Measurements from ENCODE around the gene PGR.
A peak's percentile ranks its signal among the peaks of the same experiment; 100 is the strongest.

PGR gene

GRCh38 chr11:101129203-101129943, at the start of gene PGR:
Gene PGR (minus strand): TSS chr11:101129813. CDS start chr11:101129070, 743 bp downstream.
- DNase-seq, result peak; percentile 14 to 55

- DNase-seq, result no peak
Observed at GRCh38 chr11:101176381-101176780, 46.8 kb upstream of the PGR start.

DNA sequence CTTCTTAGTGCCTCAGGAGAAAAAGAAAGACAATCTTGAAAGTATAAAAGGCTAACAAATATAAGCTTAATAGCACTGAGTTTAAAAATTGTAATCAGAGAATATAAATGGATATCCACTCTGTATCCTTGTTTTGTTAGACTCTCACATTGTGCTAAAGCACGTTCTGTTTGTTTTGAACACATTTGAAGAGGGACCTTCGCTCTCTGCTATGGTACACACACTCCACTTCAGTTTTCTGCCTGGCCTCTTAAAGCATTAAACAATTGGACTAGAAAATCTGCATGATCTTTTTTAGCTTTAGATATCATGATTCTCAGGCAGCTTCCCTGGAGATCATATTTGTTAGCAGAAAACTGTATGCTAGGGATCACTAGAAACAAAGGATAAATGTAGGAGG, 40.3 kb upstream of the PGR start:
- no peak for DNase-seq

GRCh38 chr11:101166038-101166437, 36.4 kb upstream of the PGR start:
- DNase-seq, result no peak

- DNase-seq, result no peak
Observed at GRCh38 chr11:101158119-101158518, 28.5 kb upstream of the PGR start.

DNA sequence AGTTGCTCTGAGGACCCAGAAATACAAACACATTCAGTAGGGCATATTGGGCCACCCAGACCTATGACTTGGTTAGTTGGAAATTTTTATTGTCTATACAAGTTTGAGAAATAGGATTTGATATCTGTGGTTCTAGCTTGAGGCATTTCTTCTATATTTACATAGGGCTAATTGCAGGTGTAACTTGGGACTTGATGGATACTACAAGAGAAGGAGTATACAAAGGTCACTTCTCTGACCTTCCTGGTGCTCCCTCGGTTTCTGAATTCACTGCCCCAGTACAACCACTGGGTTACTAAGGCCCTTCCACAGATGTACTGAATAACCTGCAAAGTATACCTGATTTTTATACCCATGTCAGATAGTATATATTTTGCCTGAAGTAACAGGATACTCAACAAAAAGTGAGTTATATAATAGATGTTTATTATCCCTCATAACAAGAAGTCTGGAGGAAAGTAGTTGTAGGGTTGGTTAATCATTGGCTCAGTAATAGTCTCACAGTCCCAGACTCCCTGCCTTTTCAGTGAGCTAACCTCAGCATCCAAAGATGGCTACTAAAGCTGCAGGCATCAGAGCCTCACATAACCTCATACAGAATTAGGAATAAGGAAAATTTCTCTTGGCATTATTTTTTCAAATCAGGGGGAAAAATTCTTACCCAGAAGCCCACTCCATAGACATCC, 8.8 kb upstream of the PGR start:
- DNase-seq, result no peak

DNA sequence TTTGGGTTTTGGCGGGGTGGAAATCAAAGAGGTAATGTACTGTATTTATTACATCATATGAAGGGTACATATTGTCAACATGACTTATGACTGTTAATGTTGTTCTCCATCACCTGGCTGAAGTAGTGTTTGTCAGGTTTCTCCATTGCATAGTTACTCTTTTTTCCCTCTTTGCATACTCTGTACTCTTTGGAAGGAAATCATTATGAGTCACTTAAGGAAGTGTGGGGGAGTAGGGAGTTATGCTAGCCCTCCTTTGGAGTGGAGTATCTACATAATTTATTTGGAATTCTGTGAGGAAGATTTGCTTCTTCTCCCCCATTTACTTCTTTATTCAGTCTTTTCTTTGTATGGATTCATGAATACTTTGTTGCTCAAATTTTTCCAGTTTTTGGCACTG, 3.6 kb upstream of the PGR start:
- DNase-seq, result no peak

- no peak for DNase-seq
Observed at GRCh38 chr11:101128571-101129202, 926 bp downstream of the PGR start.

DNA sequence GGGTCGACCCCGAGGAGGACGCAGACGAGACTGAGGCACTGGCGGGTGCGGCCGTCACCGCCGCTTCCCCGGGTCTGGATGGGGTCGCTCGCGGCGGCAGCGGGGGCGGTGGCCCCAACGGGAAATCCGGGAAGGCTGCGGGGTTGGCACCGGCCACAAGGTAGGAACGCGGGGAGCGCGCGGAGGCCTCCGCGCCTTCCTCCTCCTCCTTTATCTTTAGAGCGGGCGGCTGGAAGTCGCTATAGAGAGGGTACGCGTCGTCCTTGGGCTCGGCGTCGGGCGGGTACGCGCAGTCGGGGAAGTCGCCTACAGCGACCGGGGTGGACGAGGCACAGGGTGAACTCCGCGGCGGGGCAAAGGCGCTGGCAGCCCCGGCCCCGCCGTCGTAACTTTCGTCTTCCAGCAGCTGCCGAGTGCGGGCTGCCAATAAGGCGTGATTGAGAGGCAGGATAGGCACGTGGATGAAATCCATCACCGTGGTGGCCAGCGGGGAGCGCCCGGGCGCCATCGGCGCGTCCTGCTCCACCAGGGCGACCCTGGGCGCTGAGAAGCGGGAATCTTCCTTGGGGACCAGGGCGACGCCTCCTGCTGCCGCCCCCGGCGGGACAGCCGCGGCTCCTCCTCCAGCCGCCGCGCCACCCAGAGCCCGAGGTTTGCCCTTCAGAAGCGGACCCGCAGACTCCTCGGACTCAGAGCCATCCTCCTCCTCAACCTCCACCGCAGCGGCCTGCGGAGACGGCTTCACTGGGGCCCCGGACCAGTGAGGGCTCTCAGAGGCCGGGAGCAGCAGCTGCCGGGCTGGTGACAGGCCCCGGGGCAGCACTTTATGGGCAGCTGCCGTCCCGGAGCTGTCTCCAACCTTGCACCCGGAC, 1.7 kb downstream of the PGR start:
- DNase-seq, result peak; percentile 16 to 18

- DNase-seq, result no peak
Observed at GRCh38 chr11:101127197-101127698, 2.4 kb downstream of the PGR start.

GRCh38 chr11:101126551-101127196, 2.9 kb downstream of the PGR start:
- no peak for DNase-seq

DNA sequence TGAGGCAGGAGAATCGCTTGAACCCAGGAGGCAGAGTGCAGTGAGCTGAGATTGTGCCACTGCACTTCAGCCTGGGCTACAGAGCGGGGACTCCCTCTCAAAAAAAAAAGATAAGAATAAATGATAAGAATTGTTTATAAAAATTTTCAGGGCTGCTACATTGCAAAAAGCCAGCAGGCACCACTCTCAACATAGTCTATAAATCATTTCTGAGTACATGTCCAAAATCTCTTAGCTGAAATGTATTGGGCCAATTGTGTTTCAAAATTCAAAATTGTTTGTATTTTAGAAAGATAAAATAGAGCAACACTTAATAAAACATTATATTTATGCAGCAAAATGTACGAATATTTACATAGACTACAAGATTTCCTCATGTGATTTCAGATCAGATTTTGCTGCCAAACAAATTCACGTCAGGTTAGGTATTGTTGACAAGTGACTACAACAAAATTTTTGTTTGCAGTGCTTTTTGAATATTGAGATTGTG, 13.9 kb downstream of the PGR start:
- no peak for DNase-seq

- DNase-seq, result no peak
Observed at GRCh38 chr11:101113540-101113939, 16.1 kb downstream of the PGR start.

DNA sequence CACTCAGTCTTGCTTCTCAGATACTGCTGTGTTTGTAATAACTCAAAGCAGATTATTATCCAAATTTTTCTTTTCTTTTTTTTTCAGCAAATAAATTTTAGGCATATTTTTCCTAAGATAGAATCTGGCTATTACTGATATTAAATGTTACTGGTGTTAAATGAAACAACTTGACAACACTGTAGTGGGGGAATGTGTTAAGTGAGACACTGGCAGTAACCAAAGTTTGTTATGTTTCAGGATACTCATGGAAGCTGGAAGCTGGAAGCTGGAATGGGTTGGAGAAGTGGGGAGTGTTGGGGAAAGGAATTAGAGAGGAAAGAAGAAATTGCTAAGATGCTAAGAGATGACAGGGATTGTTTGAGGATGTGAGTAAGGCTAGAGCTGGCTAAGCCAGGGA, 24.9 kb downstream of the PGR start:
- DNase-seq, result no peak

GRCh38 chr11:101103433-101103832, 26.2 kb downstream of the PGR start:
- DNase-seq, result no peak

- DNase-seq, result no peak
Observed at GRCh38 chr11:101100601-101101000, 29.0 kb downstream of the PGR start.

GRCh38 chr11:101096036-101096704, 33.4 kb downstream of the PGR start:
- no peak for DNase-seq

- DNase-seq, result peak in 1 of 2 experiments; percentile 66
Observed at GRCh38 chr11:101091781-101092180, 37.8 kb downstream of the PGR start.

- no peak for DNase-seq
Observed at GRCh38 chr11:101090679-101091270, 38.8 kb downstream of the PGR start.

DNA sequence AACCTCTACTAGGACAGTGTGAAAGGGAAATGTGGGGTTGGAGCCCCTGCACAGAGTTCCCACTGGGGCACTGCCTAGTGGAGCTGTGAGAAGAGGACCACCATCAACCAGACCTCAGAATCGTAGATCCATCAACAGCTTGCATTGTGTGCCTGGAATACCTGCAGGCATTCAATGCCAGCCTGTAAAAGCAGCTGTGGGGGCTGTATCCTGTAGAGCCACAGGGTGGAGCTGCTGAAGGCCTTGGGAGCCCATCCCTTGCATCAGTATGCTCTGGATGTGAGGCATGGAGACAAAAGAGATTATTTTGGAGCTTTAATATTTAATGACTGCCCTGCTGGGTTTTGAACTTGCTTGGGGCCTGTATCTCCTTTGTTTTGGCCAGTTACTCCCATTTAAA, 46.3 kb downstream of the PGR start:
- no peak for DNase-seq

DNA sequence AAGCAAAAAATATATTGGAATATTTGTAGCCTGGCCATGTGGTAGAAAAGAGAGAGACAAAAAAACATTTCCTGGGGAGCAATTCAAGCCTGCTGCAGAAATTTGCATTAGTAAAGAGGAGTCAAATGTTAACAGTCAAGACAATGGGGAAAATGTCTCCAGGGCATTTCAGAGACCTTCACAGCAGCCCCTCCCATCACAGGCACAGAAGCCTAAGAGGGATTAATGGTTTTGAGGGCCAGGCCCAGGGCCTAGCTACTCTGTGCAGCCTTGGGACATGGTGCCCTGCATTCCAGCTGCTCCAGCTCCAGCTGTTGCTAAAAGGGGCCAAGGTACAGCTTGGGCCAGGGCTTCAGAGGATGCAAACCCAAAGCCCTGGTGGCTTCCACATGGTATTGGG, 46.8 kb downstream of the PGR start:
- DNase-seq, result no peak
